ENCODE results near the gene IGSF8.

DNA sequence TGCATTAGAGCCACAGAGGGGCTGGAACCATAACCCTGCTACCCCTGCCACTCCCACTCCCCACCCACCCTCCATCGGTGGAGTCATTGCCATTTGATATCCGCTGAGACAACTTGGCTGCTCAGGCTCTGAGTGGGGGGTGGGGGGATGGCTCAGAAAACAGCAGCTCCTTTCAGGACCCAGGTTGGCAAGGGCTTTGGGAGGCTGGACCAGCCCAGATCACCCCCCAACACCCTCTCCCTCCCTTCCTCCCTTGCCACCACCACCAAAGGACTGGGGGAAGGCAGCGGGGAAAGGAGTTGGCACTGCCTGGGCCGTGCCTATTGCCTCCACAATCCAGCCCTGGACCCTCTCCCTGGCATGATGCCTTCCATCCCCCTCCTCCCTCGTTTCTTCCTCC is 30.2 kb downstream of the IGSF8 start:
- TF ChIP-seq, protein P1, sequence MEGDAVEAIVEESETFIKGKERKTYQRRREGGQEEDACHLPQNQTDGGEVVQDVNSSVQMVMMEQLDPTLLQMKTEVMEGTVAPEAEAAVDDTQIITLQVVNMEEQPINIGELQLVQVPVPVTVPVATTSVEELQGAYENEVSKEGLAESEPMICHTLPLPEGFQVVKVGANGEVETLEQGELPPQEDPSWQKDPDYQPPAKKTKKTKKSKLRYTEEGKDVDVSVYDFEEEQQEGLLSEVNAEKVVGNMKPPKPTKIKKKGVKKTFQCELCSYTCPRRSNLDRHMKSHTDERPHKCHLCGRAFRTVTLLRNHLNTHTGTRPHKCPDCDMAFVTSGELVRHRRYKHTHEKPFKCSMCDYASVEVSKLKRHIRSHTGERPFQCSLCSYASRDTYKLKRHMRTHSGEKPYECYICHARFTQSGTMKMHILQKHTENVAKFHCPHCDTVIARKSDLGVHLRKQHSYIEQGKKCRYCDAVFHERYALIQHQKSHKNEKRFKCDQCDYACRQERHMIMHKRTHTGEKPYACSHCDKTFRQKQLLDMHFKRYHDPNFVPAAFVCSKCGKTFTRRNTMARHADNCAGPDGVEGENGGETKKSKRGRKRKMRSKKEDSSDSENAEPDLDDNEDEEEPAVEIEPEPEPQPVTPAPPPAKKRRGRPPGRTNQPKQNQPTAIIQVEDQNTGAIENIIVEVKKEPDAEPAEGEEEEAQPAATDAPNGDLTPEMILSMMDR (IDR thresholded peaks at IDR 0.05), result no peak
- TF ChIP-seq POLR2A (IDR thresholded peaks at IDR 0.05), result no peak
